ENCODE data around the gene SLC38A1. TPM values are rescaled to one million over a fixed set of nuclear protein-coding genes. Genes with fewer than 3 reads are reported as not detected.
"Not testable (repeated sequence)": the region's sequence is repeated elsewhere in the genome, so short reads cannot be mapped to it uniquely, and the experiment has no call there.

The SLC38A1 gene
- 154 TPM for total RNA-seq

DNA sequence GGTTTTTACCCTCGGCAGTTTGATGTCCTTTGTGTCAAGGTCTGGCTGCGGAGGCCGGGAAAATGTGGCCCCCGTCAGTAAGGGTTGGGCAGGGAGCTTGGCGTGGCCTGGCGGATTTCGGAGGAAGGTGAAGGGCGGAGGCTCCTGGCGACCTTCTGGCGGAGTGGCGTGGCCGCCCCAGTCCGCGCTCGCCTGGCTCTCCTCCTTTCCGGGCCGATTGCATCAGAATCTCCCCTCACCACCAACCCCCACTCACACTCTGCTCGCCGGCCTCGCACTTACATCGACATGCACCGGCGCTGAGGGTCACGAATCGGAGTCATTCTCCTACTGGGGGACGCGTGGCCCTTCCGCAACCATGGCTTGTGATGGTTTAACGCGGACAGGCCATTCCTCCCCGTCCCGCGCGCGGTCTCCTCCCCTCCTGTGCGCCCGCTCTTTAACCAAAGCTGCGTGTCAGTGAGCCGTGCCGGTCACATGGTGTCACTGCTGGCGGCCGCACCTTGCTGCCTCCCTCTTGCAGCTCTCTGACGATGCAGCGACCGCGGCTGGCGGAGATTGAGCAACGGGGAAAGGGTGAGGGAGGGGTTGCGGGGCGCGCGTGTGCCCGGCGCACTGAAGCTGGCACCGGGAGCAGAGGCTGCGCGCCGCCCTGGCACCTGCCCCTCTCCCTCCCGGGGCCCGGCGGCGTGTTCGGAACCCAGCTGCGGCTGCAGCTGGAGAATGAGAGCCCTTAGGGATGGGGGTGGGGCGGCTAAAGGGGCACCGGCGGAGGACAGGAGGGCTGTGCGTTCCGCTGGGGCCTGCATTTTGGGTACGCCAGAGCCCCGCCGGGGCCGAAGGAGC is at the start of gene SLC38A1:
SLC38A1 (minus strand) TSS at position 461 of the 846 bp plus-strand sequence. CDS start 29,243 bp downstream, outside the sequence.
- peak; percentile 90 for DNase-seq

DNA sequence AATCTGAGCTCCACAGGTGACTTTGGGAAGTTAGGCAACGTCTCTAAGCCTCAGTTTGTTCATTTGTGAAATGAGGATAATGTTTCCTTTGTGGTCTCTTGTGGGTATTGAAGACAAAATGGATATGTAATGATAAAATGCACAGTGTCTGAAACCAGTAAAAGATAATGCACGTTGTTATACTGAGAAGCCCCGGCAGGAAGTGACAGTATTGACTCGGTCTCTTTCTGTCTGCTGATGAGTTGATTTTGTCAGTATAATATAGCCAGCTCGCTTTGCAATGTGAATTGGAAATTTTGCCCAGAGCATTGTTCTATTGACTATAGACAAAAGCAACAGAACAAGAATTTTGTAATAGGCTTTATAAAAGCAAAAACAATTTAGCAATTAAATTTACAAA is 49.2 kb upstream of the SLC38A1 start:
- DNase-seq, result no peak

DNA sequence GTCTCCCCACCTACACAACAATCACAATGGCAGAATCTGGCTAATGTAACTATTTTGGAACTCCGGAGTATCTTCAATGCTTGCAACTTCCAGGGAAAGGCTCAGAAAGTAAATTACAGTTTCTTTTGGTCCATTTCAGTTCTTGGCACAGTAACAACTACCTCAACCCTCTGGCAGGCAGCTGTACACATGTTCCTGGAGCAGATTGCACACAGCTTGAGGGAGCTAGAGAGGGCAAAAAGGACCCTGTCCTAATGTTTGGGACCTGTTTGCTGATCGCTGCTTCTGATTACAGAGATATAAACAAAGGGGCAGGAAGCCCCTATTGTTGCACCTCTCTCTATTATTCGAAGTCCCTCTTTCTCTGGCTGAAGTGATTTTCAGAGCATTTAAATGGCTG is 35.2 kb upstream of the SLC38A1 start:
- DNase-seq, result peak; percentile 76

DNA sequence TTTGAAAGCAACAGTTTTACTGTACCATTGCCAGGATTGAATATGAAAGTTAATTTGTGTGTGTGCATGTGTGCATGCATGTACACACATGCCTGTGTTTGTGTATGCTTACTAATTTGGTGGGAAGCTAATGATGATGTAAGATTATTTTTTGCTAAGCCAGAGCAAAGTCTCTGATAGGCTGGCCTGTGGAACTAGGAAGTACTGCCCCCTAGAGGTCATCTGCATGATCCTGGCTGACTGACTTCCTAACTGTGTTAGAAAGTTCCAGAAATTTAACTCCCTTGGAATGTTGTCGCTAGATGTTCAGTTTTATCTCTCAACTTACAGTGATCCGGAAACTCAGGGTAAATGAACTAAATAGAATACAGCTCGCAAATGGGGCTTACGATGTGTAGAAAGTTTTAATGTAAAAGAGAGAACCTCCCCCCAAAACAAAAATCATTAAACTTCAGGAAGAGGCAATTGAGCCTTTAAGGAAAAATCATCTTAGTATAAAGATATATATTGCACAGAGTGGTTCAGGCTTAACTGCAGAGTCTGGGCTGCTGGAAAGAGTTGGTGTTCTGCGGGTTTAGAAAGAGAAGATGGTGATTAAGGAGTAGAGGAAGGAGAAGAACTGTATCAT is 34.3 kb upstream of the SLC38A1 start:
- DNase-seq, result peak; percentile 32

DNA sequence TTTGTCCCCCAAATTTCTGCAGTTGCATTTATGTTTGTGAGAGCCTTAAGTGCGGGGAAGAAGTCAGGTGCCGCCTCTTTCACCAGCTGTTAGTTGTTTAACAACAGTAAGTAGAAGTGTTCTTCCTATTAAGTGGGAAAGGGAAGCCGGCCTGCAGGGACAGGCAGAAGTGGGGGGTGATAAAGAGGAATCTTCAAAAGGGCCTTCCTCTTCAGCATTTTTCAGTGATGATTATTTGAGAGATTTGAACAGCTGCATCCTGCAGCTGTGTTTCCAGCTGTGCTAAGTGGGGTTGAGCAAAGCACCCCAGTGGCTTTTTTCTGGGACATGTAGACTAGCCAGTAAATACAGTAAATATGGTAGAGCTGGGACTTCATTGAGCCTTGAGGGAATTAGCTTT is 32.1 kb upstream of the SLC38A1 start:
- DNase-seq, result peak; percentile 94

DNA sequence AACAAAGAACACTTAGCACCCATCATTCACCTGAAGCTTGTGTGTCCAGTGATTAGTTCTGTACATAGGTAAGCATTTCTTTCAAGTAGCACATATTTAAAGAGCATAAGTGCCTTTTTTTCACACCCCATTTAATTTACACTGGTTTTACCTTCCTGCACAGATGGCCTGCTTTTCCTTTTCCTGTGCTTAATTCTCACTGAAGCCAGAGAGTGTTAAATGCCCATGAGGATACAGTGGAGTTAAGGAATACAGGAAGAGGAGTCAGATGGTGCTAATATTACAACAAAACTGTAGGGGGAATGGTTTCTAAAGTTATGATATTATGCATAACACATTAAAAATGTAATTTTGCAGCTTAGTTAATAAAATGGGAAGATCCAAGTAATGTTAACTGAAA is 31.0 kb upstream of the SLC38A1 start:
- no peak for DNase-seq

DNA sequence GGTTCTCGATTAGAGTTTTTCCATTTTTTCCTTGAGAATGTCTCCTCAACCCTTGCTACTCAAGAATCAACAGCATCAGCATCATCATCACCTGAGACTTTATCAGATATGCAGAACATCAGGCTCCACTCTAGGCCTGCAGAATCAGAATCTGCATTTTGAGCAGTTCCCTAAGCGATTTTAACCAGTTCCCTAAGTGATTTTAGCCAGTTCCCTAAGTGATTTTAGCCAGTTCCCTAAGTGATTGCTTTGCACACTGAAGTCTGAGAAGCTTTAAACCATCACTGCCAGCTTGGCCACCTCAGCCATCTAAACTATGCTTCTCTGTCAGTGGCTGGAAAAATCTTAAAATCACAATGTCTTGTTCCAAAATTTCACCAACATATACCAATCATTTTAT is 29.4 kb upstream of the SLC38A1 start:
- DNase-seq, result no peak

DNA sequence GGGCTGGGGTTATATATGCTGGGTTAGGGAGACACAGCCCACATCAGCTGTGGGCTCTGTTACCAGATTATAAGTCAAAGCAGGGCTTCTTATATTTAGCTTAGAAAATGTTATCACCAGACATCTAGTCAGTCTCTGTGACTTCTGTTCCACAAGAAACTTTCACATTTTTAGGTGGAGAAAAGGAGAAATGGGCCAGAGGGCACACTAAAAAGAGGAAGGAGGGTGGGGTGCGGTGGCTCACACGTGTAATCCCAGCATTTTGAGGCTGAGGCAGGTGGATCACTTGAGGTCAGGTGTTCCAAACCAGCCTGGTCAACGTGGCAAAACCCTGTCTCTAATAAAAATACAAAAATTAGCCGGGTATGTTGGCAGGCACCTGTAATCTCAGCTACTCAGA is 28.0 kb upstream of the SLC38A1 start:
- no peak for DNase-seq

DNA sequence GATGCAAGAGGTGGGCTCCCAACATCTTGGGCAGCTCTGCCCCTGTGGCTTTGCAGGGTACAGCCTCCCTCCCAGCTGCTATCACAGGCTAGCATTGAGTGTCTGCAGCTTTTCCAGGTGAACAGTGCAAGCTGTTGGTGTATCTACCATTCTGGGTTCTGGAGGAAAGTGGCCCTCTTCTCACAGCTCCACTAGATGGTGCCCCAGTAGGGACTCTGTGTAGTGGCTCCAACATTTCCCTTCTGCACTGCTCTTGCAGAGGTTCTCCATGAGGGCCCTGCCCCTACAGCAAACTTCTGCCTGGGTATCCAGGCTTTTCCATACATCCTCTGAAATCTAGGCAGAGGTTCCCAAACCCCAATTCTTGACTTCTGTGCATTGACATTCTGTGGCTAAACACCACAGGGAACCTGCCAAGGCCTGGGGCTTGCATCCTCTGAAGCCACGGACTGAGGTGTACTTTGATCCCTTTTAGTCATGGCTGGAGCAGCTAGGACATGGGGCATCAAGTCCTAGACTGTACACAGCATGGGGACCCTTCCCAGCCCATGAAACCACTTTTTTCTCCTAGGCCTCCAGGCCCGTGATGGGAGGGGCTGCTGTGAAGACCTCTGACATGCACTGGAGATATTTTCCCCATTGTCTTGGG is 24.0 kb upstream of the SLC38A1 start:
- no peak for DNase-seq

DNA sequence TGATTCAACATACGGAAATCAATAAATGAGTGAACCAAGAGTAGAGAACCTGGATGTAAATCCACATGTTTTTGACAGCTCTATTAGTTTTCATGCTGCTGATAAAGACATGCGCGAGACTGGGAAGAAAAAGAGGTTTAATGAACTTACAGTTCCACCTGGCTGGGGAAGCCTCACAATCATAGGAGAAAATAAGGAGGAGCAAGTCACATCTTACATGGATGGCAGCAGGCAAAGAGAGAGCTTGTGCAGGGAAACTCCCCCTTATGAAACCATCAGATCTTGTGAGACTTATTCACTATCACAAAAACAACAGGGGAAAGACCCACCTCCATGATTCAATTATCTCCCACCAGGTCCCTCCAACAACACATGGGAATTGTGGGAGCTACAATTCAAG is 23.1 kb upstream of the SLC38A1 start:
- not testable (repeated sequence) for DNase-seq

DNA sequence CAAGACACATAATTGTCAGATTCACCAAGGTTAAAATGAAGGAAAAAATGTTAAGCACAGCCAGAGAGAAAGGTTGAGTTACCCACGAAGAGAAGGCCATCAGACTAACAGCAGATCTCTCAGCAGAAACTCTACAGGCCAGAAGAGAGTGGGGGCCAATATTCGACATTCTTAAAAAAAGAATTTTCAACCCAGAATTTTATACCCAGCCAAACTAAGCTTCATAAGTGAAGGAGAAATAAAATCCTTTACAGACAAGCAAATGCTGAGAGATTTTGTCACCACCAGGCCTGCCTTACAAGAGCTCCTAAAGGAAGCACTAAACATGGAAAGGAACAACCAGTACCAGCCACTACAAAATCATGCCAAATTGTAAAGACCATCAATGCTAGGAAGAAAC is 16.3 kb upstream of the SLC38A1 start:
- not testable (repeated sequence) for DNase-seq

DNA sequence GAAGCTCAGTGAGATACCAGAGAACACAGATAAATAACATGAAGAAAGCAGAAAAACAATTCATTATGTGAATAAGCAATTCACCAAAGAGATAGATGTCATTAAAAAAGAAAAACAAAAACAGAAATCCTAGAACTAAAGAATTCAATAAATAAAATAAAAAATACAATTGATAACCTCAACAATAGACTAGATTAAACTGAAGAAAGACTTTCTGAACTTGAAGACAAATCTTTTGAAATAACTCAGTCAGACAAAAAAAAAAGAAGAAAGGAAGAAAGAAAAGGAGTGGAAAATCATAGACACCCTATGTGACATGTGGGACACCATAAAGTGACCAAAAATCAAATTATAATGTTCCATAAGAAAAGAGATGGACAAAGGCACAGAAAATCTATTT is 14.0 kb upstream of the SLC38A1 start:
- no peak for DNase-seq

DNA sequence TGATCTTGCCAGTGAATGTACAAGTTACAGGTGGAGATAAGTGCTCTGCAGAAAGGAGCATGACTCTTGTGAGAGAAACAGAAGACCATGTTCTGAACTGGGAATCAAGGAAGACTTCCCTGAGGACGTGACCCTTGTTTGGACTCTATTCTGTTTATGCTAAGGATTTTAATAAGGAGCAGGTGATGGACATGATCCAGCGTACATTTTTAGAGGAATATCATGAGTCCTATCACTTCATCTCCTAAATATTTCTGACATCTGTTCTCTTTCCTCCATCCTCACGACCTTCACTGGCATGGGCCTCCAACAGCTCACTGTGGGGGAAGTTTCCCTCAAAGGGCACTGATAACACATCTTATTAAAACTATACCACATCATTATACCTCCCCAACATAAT is 7.9 kb upstream of the SLC38A1 start:
- DNase-seq, result peak; percentile 28

DNA sequence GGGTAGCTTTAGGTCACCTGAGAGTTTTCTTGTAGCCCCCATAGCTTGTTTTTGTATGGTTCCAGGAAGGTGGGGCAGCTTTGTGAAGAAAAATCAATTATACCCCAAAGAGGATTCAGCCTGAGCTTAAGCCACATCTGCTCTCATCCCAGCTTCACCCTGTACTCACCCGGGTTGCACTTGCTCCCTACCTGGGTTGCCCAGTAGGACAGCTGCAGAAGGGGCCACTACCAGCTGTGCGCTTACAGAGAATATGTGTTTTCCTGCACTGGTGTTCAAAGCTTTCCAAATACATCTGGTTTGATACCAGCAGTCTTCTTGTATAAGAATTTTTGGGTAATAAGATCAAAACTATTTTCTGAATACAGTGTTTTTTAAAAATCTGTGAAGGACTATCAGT is 3.0 kb upstream of the SLC38A1 start:
- peak; percentile 54 for DNase-seq

DNA sequence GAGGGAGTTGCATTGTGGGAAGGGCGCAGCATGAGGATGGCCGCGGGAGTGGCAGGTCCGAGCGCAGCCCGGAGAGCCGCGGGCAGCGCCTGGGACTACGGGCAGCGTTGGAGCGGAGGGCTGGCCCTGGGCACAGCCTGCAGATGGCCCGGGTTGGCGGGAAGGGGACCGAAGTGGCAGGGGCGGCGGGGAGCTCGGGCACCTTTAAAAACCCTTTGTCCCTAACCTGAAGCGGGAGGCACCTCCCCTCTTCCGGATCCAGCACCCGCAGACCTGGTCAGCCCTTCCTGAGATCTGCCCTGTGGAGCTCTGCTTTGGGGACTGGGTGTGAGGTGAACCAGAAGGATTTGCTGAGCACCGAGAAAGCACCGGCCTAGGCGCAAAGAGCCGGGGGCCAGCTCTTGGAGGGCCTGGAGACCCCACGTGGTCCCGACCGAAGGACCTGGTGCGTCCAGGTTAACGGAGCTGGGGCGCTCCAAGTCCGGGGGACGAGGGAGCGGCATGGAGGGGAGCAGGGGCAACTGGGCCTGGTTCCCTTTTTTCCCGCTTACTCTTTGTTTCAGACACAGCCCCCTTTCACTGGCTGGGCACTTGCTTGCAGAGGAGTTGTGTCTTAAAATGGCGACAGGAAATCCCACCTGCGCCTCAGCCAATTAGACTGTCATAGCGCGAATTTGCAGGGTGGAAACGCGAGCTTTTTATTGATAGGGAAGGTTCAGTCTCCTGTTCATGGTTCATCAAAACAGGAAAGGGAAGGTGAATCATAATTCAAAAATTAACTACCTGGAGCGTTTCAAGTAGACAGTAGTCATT is 792 bp upstream of the SLC38A1 start:
- peak; percentile 54 for DNase-seq

DNA sequence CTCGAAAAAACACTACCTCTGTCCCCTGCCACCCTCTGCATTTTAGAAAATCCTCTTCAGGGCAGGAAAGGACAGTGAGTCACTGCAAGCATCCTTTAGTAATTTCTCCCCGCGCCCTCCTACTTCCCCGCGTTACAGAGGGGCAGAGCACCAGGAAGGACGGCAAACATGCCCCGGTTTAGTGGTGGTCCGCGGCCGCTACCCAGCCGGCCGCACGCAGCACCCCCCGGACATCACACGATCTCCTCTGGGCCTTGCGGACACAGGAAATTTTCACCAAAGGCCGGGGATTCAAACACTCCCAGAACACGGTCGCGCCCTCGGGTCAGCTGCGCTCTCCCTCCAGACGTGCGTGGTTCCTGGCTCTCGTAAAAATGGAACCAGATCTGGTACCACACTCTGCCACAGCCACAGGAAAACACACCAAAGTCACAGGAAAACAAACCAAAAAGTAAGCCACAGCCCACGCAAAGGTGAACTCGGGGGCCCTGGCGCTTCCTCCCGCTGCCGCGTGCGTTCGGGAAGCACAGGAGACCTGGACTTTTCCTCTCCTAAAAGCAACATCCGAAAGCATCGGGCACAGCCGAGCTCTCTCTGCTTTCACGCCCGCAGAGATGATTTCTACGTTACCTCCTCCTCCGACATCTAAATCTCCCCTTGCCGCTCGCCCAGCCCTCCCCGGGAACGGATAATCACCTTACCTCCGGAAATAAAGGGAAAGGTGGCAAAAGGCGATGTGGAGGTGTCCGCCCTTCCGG is 839 bp downstream of the SLC38A1 start:
- DNase-seq, result peak; percentile 55

DNA sequence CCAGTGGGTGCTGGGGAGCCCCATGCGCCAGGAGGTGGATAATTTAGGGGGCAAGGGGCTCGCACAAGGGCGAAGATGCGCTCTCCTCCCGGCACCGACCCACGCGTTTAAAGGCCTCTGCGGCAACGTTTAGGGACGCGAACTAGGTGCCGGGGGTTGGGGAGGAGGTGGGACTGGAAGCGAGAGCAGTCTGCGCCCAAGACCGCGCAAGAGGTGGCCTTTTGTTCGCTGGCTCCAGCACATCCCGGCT is 1.3 kb downstream of the SLC38A1 start:
- no peak for DNase-seq

DNA sequence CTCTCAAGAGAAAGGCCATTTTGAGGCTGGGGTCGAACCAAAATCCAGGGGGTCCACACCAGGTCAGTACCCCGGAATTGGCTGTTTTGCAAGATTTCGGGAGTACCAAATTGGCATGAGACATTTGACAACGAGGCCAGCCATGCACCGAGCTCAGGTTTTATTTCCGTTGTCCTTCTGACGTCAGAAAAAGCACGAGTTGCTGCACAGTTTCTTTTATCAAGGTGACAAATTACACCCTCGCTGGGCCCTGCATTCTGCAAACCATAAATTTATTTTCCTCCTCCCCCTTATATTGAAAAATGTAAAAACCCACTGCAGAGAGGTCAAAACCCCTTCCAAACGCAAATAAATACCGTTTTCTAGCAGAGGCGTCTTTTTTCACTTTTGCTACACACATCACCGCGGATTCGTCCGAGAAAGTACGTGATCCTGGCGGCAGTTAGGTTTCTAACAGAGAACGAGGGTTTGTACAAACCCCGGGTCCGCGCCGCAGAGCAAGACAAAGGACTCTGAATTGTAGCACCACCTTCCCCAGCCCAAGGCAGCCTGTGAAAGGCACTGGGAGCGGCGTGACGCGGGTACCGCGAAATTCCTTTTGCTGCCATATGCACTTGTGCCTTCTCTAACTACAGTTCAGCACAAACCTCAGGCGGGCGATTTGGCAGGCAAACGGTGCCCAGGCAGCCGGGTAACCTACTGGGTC is 1.8 kb downstream of the SLC38A1 start:
- peak; percentile 85 for DNase-seq

DNA sequence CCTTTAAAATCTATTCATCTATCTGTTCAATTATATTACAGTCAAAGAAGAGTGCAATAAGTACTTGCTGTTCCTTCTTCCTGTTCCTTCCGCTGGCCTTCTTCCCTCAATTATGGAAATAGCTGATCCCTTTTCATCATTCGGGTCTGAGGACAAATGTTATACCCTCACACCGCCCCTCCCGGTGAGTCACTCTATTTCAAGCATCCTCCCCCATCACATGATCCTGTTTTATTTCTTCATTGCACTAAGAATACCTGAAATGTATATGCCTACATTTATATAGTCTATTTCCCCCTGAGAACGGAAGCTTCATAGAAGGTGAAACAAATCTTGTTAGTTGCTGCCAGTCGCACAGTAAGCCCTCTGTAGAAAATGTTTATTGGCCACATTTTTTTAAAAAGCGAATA is 2.5 kb downstream of the SLC38A1 start:
- peak; percentile 73 for DNase-seq

DNA sequence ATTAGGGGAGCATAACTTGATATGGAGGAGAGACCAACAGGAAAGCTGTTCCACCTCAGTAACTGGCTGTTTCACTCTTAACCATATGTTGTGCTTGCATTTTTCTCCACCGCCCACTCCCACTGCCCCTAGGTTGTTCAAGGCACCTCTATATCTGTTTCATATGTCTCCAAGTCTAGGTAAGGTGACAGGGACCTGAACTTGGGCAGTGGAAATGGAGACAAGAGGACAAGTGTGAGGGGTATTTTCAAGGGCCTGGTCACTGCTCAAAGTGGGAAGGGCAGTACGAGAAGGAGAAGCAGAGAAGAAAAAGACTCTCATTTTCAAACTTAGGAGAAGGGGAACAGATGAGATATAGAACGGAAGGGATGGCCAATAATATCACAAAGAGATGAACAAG is 3.1 kb downstream of the SLC38A1 start:
- no peak for DNase-seq

DNA sequence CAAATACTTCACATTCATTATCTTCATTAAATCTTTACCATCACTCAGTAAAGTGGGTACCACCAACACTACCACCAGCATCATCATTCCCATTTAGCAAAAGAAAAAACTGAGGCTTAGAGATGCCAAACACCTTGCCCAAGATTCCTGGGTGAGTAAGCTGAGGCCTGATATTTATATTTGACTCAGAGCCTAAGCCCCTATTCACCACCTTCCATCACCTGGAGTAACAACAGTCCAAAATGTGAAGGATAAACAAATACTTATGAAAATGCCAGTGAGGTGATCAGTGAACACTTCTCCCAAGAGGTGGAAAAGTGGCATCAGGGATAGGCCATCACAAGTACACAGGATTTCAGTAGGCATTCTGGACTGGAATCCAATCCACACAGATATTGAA is 3.7 kb downstream of the SLC38A1 start:
- DNase-seq, result no peak
